Adrenal gland (tissue), 12 donors: ENCODE data around the gene COPS6. TPM values are rescaled to one million over a fixed set of nuclear protein-coding genes. Genes with fewer than 3 reads are reported as not detected.

Source experiments
- DNase-seq, 7 donors: peaks; one replicate each; pipeline ENCODE4 v3.0.0-alpha.2; 2019 to 2020
- H3K27ac ChIP-seq, 5 donors: fragments of 200-600 bp; sonication (generic) in 4 of 5; 1 replicate in 3 of 5; 2 replicates in 2 of 5; pipeline versions ENCODE4 v1.5.1 to v1.8.0; 2016 to 2020; ENCODE audit warnings: mild to moderate bottlenecking in 1 of 5
- H3K27me3 ChIP-seq: fragments of 200-600 bp; 2 replicates; pipeline ENCODE4 v1.8.0; 2021
- H3K36me3 ChIP-seq, 2 donors: fragments of 200-600 bp; replicated peaks in 1 of 2; 1 replicate in 1 of 2; 2 replicates in 1 of 2; pipeline versions ENCODE4 v1.5.1 to v1.8.0; 2018 to 2022
- H3K4me1 ChIP-seq, 2 donors: fragments of 200-600 bp; replicated peaks in 1 of 2; 1 replicate in 1 of 2; 2 replicates in 1 of 2; pipeline versions ENCODE4 v1.5.1 to v1.8.0; 2018 to 2021
- H3K4me3 ChIP-seq, 4 donors: fragments of 200-600 bp; sonication (generic) in 3 of 4; one replicate each; pipeline ENCODE4 v1.5.1; 2016 to 2018
- H3K9me3 ChIP-seq, 3 donors: fragments of 200-600 bp; sonication (generic) in 1 of 3; replicated peaks in 1 of 3; 1 replicate in 2 of 3; 2 replicates in 1 of 3; pipeline versions ENCODE4 v1.5.1 to v1.8.0; 2016 to 2021
- CTCF ChIP-seq, 6 experiments: fragments of 450-650 bp in 4 of 6; fragments of 200-600 bp in 2 of 6; sonication (generic) in 1 of 6; IDR thresholded peaks; 1 replicate in 5 of 6; 2 replicates in 1 of 6; pipeline versions ENCODE4 v1.5.1 to v1.8.0; 2016 to 2021; ENCODE audit warnings: antibody characterized with exemption in 6 of 6, mild to moderate bottlenecking in 2 of 6, moderate library complexity in 1 of 6
- POLR2A ChIP-seq, 2 donors: fragments of 450-650 bp; IDR thresholded peaks; one replicate each; pipeline ENCODE4 v1.6.1; 2017; ENCODE audit warnings: antibody characterized with exemption in 2 of 2, mild to moderate bottlenecking in 2 of 2, moderate library complexity in 1 of 2
- WGBS, 4 donors: extraction: QIAGEN DNeasy Blood & Tissue Kit in 2 of 4; methylation state at CpG; one replicate each; pipeline versions ENCODE4 v1.1.5 to v1.1.7; 2013 to 2017; 5-methylcytosine and 5-hydroxymethylcytosine counted together
- intact Hi-C, 2 donors: fragments of 100-400 bp; cut with DNase I; formaldehyde crosslinking; loops; one replicate each; pipeline versions ENCODE4 v1.14.1 to v1.15.0; 2022 to 2023
- polyA plus RNA-seq, 3 donors: library from polyadenylated mRNA; stranded (reverse); fragments of 200-250 nt in 2 of 3; fragments of 350-450 nt in 1 of 3; fragmentation: Illumina TruSeq in 1 of 3; extraction: RNeasy Lipid Tissue Mini Kit (QIAGEN cat#74804) in 1 of 3; gene quantifications; one replicate each; pipeline ENCODE4 v1.2.3, GENCODE V29; 2013 to 2014
- total RNA-seq, 9 donors: library from RNA; depleted of rRNA in 4 of 9; stranded (reverse); fragments of >200 nt in 4 of 9; fragments of 120-200 nt in 1 of 9; fragmentation: NEBNext Ultra II Directional in 1 of 9; extraction: Animal tissue kit (Norgen Biotek cat#: 25700) in 1 of 9; gene quantifications; one replicate each; pipeline versions ENCODE4 v1.1.0 to v1.2.4, GENCODE V29; 2013 to 2023
- donor health status: healthy with polysubstance abuse.
- donor health status: Bipolar disorder and iron deficiency.
- donor health status: DM: yes; HTN: yes; CAD: no.
- donor health status: DM: no; HTN: no; CAD: no.
- donor health status: DM: no; HTN: no; CAD: no.
- donor health status: DM: yes; HTN: yes; CAD: no.

Gene COPS6
- total and polyA plus RNA-seq, 12 donors, result 25.5 to 194 (median 108) TPM

- Histone ChIP-seq H3K27ac (no peak overlapping the region), H3K4me3 (no peak overlapping the region), H3K4me1 (peaks cover 13 to 20% of the 10 kb centered on the region in 2 donors), H3K9me3 (peaks cover 0 to 3% (median 0%) of the 10 kb centered on the region in 3 donors), H3K36me3 (peaks cover 0 to 60% of the 10 kb centered on the region in 2 donors), H3K27me3 (no peaks in the 10 kb centered on the region)
- no peak for DNase-seq
- intact Hi-C loops, result no loop called here
- 69 to 84% (median 78%) methylated on average over 4 of the region's 4 CpGs for WGBS, 4 donors
- TF ChIP-seq POLR2A (IDR thresholded peaks at IDR 0.05), result no peak
- no peak for TF ChIP-seq CTCF (IDR thresholded peaks at IDR 0.05)
Observed at GRCh38 chr7:100077205-100077604, 11.6 kb upstream of the COPS6 start.

DNA sequence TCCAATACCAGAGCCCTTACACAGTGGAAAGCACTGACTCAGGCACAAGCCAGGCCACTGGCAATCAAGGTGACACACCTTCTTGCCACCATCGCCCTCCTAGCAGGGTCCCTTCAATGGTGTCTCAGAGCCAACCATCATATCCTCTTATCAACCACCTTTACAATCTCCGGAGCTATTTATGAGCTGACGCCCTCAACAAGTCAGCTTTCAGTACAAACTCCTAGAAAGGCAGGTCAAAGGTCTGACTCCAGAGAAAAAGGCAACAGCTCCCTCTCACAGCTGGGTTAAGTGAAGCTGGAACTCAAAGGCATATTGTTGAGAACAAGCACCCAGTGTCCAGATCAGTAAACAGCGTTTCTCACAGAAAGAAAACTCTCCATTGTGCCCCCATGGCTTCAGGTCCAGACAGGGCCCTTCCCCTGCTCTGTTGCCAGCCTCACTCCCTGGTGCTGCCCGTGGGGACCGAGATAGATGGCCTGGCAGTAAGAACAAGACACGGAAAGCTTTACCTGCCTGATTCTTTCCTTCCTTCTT, 9.7 kb upstream of the COPS6 start:
- no peaks in the 10 kb centered on the region for H3K27me3 ChIP-seq
- H3K4me1 ChIP-seq, result peaks cover 16 to 26% of the 10 kb centered on the region in 2 donors

GRCh38 chr7:100080907-100081534, 7.7 kb upstream of the COPS6 start:
- H3K9me3 ChIP-seq, result no peaks in the 10 kb centered on the region
- peaks cover 0 to 22% of the 10 kb centered on the region in 2 donors for H3K36me3 ChIP-seq
- DNase-seq, result peak in 1 of 7 donors; percentile 37
- no peak for TF ChIP-seq CTCF (IDR thresholded peaks at IDR 0.05)
- intact Hi-C loops, result no loop called here
- no peaks in the 10 kb centered on the region for H3K27me3 ChIP-seq
- peaks cover 16 to 26% of the 10 kb centered on the region in 2 donors for H3K4me1 ChIP-seq
- peak overlapping the region in 4 of 5 donors; percentile 66 to 94 (median 78) for H3K27ac ChIP-seq
- WGBS, 4 donors, result 1 to 3% (median 1%) methylated on average over 10 to 34 of the region's 34 CpGs
- H3K4me3 ChIP-seq, result peak overlapping the region; percentile 58 to 94 (median 70)

More for the DNA sequence above, 9.7 kb upstream of the COPS6 start:
- WGBS, 4 donors, result 71 to 80% (median 75%) methylated on average over 6 to 7 of the region's 7 CpGs
- Histone ChIP-seq H3K4me3 (no peak overlapping the region), H3K27ac (no peak overlapping the region), H3K9me3 (no peaks in the 10 kb centered on the region), H3K36me3 (peaks cover 0 to 41% of the 10 kb centered on the region in 2 donors)
- intact Hi-C loops, result no loop called here
- no peak for TF ChIP-seq CTCF (IDR thresholded peaks at IDR 0.05)
- TF ChIP-seq POLR2A (IDR thresholded peaks at IDR 0.05), result no peak
- no peak for DNase-seq

- peak within 1 kb of the TSS; percentile 58 to 94 (median 70) for H3K4me3 ChIP-seq
- no peaks in the 10 kb centered on the region for H3K27me3 ChIP-seq
- TF ChIP-seq POLR2A (IDR thresholded peaks at IDR 0.05) (peak in 1 of 2 donors; percentile 80), CTCF (IDR thresholded peaks at IDR 0.05) (peak; percentile 80 to 98 (median 93))
- intact Hi-C loops, result no loop called here
- WGBS, 4 donors, result 1 to 2% (median 1%) methylated on average over 32 to 55 of the region's 55 CpGs
- peaks cover 16 to 26% of the 10 kb centered on the region in 2 donors for H3K4me1 ChIP-seq
- peaks cover 0 to 16% of the 10 kb centered on the region in 2 donors for H3K36me3 ChIP-seq
- peak; percentile 98 to 99 (median 99) for DNase-seq
- H3K9me3 ChIP-seq, result no peaks in the 10 kb centered on the region
- peak within 1 kb of the TSS; percentile 30 to 94 (median 78) for H3K27ac ChIP-seq
Observed at GRCh38 chr7:100081535-100082102, 7.2 kb upstream of the COPS6 start, which contains the start of gene ZNF3. Gene ZNF3 (minus strand): TSS chr7:100081723. CDS start chr7:100077357, 4,366 bp downstream.
